ENCODE measurements around the gene CDH4.
"Not testable (repeated sequence)": the region's sequence is repeated elsewhere in the genome, so short reads cannot be mapped to it uniquely, and the experiment has no call there.

Gene CDH4

GRCh38 chr20:61475729-61476128 is 223.7 kb downstream of the CDH4 start:
- DNase-seq, result no peak

- no peak for DNase-seq
Observed at GRCh38 chr20:61476956-61477355, 224.9 kb downstream of the CDH4 start.

GRCh38 chr20:61477451-61477861 is 225.4 kb downstream of the CDH4 start:
- no peak for DNase-seq

- DNase-seq, result no peak
Observed at GRCh38 chr20:61478094-61478493, 226.0 kb downstream of the CDH4 start.

GRCh38 chr20:61478611-61479305 is 226.7 kb downstream of the CDH4 start:
- DNase-seq, result no peak

GRCh38 chr20:61479433-61479832 is 227.4 kb downstream of the CDH4 start:
- DNase-seq, result not testable (repeated sequence)

GRCh38 chr20:61480158-61480825 is 228.2 kb downstream of the CDH4 start:
- no peak for DNase-seq

- no peak for DNase-seq
Observed at GRCh38 chr20:61482056-61482887, 230.2 kb downstream of the CDH4 start.

- DNase-seq, result no peak
Observed at GRCh38 chr20:61482901-61483300, 230.8 kb downstream of the CDH4 start.

- DNase-seq, result no peak
Observed at GRCh38 chr20:61483336-61484067, 231.4 kb downstream of the CDH4 start.

GRCh38 chr20:61486198-61486597 is 234.1 kb downstream of the CDH4 start:
- no peak for DNase-seq

- no peak for DNase-seq
Observed at GRCh38 chr20:61487346-61487996, 235.4 kb downstream of the CDH4 start.

- no peak for DNase-seq
Observed at GRCh38 chr20:61487997-61488371, 235.9 kb downstream of the CDH4 start.

GRCh38 chr20:61490721-61491120 is 238.7 kb downstream of the CDH4 start:
- no peak for DNase-seq

- no peak for DNase-seq
Observed at GRCh38 chr20:61492065-61492464, 240.0 kb downstream of the CDH4 start.

GRCh38 chr20:61493798-61494305 is 241.8 kb downstream of the CDH4 start:
- no peak for DNase-seq

- no peak for DNase-seq
Observed at GRCh38 chr20:61494763-61495575, 242.9 kb downstream of the CDH4 start.

GRCh38 chr20:61497029-61497627 is 245.1 kb downstream of the CDH4 start:
- no peak for DNase-seq

GRCh38 chr20:61499859-61500554 is 247.9 kb downstream of the CDH4 start:
- no peak for DNase-seq

GRCh38 chr20:61500791-61501321 is 248.8 kb downstream of the CDH4 start:
- DNase-seq, result no peak
